A549 (cell line): ENCODE data around the gene SLC2A13.

Experiments used
- CHD2 ChIP-seq: fragments of 150-350 bp; IDR thresholded peaks from 2 replicates; pipeline ENCODE4 v1.6.1; 2014; ENCODE audit warnings: low read length; ENCODE audit not compliant: partially characterized antibody
- EP300 ChIP-seq, 2 experiments: fragments of >200 bp; sonication (Bioruptor Twin); formaldehyde crosslinking; IDR thresholded peaks; 2 replicates in 1 of 2; 3 replicates in 1 of 2; pipeline ENCODE4 v1.6.1; 2016 to 2017
- HMGXB4 ChIP-seq: fragments of 250-450 bp; sonication (Bioruptor Pico); IDR thresholded peaks from 2 replicates; pipeline ENCODE4 v1.5.0; 2021; ENCODE audit warnings: mild to moderate bottlenecking, moderate library complexity, borderline replicate concordance
- KDM1A ChIP-seq: fragments of 200-600 bp; sonication (generic); IDR thresholded peaks from 2 replicates; pipeline ENCODE4 v1.6.1; 2016; ENCODE audit warnings: low read depth, mild to moderate bottlenecking

GRCh38 chr12:40138526-40138925 lies 32.6 kb upstream of the SLC2A13 start:
- TF ChIP-seq KDM1A: no peak
- TF ChIP-seq EP300 (IDR thresholded peaks at IDR 0.05): no peak
- TF ChIP-seq HMGXB4 (CRISPR knock-in tag): no peak
- TF ChIP-seq CHD2: no peak
